Measurements from ENCODE around the gene IL1RAPL1.

IL1RAPL1 gene

GRCh38 chrX:29491659-29492058 lies 904.4 kb downstream of the IL1RAPL1 start:
- no peak for DNase-seq (ENCODE audit: low read depth in 2 of 2, low spot score in 1 of 2)

DNA sequence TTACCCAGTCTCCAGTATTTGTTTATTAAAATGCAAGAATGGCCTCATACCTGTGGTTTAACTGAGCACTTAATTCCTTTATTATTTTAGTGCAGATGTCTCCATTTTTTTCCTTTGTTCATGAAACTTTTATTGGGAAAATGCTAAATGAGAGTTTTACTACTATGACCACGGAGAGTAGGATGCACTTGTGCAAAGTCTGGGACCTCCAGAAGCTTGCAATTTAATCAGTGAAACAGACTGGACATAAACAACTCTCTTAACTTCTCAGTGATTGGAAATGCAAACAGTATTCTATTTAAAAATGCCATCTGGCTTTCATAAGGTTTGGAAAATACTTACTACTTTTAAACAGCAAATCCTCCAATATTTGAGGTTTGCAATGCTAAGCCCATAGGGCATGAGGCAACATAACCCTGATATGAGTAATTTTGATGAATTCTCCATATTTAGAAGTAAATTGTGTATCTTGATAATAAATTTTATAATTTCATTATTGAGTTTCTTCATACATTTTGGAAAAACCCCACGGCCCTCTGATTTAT lies 909.5 kb downstream of the IL1RAPL1 start:
- no peak for DNase-seq (ENCODE audit: low read depth in 2 of 2, low spot score in 1 of 2)

GRCh38 chrX:29506729-29507128 lies 919.5 kb downstream of the IL1RAPL1 start:
- DNase-seq (ENCODE audit: low read depth in 2 of 2, low spot score in 1 of 2), result no peak

DNA sequence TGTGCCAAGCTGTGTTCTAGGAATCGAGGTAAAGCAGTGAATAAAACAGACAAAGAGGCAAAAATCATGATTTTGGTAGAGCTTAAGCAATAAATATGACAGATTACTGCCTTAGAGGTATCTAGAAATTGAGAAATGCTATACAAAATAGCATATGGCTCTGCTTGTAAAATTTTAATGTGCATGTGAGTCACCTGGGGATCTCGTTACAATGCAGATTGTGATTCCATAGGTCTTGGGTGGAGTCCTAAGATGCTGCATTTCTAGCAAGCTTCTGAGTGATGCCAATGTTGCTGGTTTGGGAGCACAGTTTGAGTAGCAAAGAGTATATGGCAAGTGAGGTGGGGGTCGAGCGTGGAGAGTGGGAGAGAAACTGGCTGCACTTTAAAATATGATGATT lies 930.9 kb downstream of the IL1RAPL1 start:
- no peak for DNase-seq (ENCODE audit: low read depth in 2 of 2, low spot score in 1 of 2)

DNA sequence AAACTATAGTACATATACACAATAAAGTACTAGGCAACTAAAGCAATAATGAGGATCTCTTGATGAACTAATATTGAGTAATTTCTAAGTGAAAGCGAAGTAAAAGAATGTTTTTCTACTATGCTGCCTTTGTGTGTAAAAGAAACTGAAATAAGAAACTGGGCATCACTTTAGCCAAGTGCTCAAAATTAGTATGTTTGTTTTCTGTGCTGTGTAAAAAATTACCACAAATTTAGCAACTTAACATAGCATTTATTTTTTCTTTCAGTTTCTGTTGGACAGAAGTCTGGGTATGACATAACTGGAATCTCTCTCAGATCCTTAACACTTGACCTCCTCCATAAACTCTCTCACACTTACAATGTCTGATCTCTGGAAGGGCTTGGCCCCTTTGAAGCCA lies 941.0 kb downstream of the IL1RAPL1 start:
- DNase-seq (ENCODE audit: low read depth in 2 of 2, low spot score in 1 of 2), result no peak

DNA sequence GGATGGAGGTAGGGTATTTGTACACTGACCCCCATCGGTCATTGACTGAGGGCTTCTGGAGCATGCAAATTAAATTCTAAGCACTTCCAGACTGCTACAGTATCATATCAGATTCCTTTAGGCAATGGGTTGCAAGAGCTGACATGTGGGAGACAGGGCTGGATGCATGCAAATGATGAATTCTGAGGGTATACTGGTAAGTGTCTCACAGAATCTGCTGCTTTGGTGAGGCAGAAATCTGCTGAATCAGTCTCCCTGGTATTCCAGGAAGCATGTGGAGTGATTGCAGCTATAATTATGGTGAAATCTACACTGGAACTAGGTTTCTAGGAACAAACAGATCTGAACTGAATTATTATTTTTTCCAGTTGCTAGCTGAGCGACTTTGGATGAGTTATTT lies 943.3 kb downstream of the IL1RAPL1 start:
- DNase-seq (ENCODE audit: low read depth in 2 of 2, low spot score in 1 of 2), result no peak

- DNase-seq (ENCODE audit: low read depth in 2 of 2, low spot score in 1 of 2), result no peak
Observed at GRCh38 chrX:29531336-29531735, 944.1 kb downstream of the IL1RAPL1 start.

DNA sequence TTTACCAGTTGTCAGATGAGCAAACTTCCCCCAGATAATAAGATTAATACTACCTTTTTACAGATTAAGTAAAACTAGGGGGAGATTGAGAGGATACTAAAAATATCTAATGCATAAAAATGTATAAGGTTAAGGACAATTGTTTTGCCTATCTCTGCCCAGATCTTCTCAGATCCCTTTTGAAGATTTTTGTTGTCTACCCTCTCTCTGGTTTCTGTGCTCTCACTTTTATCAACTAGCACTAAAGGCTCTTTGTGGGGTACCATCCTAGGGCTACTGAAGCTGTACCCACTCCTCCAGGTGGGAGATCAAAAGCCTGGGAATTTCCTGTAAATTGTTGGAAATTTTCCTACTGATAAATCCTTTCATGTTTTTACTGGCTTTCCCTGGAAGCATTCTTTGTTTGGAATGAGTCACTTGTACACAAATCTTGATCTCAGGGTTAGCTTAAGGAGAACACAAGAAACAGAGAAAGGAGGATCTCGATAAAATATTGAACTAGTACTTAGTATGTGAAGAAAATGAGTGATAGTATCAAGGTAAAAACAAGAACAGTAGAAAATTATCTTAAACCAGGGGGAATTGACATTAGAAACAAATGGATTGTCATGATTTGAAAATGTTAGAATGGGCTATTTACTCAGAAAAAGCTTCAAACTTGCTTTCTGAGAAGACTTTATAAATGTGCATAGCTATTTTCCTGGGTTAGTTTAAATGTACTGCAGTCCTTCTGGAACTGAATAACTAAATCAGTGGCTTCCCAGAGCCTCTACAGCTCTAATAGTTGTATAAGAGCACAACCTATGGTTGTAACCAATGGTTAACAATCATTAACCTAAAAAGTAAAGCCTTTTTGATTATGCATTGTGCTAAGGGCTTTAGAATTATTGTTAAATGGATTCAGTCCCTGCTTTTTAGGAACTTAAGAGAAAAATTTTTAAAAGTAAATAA lies 948.2 kb downstream of the IL1RAPL1 start:
- DNase-seq (ENCODE audit: low read depth in 2 of 2, low spot score in 1 of 2), result no peak

GRCh38 chrX:29541038-29541437 lies 953.8 kb downstream of the IL1RAPL1 start:
- no peak for DNase-seq (ENCODE audit: low read depth in 2 of 2, low spot score in 1 of 2)

DNA sequence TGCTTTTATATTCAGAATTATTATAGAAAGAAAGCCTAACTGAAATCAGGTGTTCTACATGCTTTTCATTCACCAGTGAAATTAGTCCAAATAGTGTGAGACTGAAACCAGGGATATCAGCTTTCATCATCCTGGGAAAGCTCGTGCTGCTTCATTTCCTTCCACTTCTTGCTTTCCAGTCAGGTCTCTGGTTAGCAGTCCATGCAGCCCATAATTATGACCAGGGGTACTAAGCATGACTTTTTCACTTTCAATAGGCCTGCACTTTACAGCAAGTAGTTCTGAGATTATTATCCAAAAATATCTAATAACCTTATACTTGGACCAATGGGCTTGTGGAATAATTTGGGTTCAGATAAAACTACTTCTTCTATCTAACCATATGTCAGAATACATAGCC lies 954.9 kb downstream of the IL1RAPL1 start:
- no peak for DNase-seq (ENCODE audit: low read depth in 2 of 2, low spot score in 1 of 2)

- no peak for DNase-seq (ENCODE audit: low read depth in 2 of 2, low spot score in 1 of 2)
Observed at GRCh38 chrX:29545878-29546277, 958.6 kb downstream of the IL1RAPL1 start.

DNA sequence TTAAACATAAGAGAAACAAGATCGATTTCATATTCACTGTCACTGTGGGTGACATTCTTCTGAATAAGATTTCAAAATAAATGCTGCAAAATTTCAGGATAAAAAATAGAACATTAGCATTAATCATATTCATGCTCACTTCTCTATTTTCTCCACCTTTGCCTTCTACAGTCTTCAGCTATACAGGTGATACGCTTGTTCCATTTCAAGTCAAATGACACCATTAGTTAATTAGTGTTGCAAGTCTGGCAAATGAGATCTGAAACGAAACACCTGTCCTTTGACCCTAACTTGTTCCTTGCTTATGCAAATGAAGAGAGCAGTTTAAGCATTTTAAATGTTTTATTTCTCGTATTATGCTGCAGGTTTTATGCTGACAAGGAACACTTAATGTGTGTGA lies 960.6 kb downstream of the IL1RAPL1 start:
- DNase-seq (ENCODE audit: low read depth in 2 of 2, low spot score in 1 of 2), result no peak

DNA sequence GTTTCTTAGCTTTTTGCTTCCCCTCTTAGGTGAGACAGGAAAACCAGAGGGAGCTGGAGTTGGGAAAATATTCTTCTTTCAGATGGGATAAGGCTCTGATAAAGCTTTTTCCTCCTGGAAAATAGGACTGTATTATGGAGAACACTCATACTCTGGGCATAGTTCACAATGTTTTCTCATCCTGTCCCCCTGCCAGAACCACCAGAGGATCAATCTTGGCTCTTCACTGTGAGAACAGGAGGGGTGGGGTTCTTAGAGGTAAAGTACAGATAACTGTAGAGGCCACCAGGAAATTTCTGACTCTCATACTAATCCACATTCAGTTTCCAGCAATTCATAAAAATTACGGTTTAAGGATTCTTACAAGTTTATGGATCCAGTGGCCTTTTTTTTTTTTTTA lies 966.3 kb downstream of the IL1RAPL1 start:
- no peak for DNase-seq (ENCODE audit: low read depth in 2 of 2, low spot score in 1 of 2)

GRCh38 chrX:29555465-29556091 lies 968.3 kb downstream of the IL1RAPL1 start:
- no peak for DNase-seq (ENCODE audit: low read depth in 2 of 2, low spot score in 1 of 2)

DNA sequence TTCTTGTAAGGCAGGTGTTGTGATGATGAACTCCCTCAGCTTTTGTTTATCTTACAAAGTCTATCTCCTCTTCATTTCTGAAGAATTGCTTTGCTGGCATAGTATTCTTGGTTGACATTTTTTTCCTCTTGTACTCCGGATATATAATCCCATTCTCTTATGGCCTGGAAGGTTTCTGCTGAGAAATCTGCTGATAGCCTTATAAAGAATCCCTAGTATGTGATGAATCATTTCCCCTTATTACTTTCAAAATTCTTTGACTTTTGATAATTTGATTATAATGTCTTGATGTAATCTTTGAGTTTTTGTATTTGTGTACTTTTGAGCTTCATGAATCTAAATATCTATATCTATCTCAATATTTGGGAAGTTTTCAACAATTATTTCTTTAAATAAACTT lies 972.8 kb downstream of the IL1RAPL1 start:
- no peak for DNase-seq (ENCODE audit: low read depth in 2 of 2, low spot score in 1 of 2)

DNA sequence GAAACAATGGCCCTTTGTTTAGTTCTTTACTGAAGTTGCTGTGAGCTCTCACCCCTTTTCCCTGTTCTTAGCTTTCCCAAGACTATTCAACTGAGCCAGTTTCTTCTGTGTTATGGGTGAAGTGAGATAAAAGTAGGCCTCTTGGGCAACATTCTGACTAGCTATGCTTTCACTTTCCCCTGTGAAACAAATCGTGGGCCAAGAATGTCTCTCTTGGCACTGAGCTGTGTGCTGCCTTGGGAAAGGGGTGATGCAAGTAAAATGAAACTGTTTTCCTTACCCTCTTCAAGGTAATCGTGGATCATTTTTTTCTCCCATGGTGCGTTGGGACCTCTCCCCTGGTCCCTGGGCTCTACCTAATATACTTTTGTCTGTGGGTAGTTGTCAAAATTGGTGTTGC lies 974.2 kb downstream of the IL1RAPL1 start:
- no peak for DNase-seq (ENCODE audit: low read depth in 2 of 2, low spot score in 1 of 2)

DNA sequence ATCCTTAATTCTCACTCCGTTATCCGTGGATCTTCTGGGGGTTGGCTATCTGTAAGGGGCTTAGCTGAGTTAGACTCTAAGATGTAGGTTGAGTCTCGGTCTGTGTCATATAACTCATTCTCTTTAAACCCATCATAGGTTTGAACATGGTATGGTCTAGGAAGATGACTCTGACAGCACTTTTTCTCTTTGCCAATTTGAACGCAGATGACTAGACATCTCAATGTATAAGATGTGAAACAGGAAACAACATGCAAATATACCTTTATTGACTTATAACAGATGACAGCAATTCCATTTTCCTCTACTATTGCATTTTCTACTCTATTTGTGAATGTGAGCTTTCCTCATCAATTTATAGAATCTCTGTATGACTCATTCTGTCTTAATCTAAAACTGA lies 993.3 kb downstream of the IL1RAPL1 start:
- DNase-seq (ENCODE audit: low read depth in 2 of 2, low spot score in 1 of 2), result no peak

- DNase-seq (ENCODE audit: low read depth in 2 of 2, low spot score in 1 of 2), result no peak
Observed at GRCh38 chrX:29581223-29581622, 994.0 kb downstream of the IL1RAPL1 start.

GRCh38 chrX:29587107-29587506 lies 999.9 kb downstream of the IL1RAPL1 start:
- DNase-seq (ENCODE audit: low read depth in 2 of 2, low spot score in 1 of 2), result no peak

DNA sequence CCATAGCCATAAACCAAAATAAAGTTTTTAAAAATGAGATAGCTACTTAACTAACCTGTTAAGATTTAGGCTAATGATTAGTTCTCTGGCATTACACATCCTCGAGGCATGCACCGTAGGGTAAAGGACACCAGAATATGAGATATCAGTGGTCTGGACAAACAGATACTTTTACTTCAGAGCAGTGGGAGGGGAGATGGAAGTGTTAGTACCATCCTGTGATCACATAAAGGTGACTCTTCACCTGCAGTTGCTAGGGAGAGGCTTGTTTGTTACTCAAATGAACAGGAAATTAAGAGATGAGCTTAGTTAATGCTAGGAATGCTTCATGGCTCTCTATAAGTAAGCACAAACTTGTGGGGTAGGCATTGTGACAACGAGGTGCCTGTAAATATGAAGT lies 1003.7 kb downstream of the IL1RAPL1 start:
- DNase-seq (ENCODE audit: low read depth in 2 of 2, low spot score in 1 of 2), result no peak

GRCh38 chrX:29604381-29604780 lies 1017.1 kb downstream of the IL1RAPL1 start:
- DNase-seq (ENCODE audit: low read depth in 2 of 2, low spot score in 1 of 2), result no peak

GRCh38 chrX:29617276-29617675 lies 1030.0 kb downstream of the IL1RAPL1 start:
- no peak for DNase-seq (ENCODE audit: low read depth in 2 of 2, low spot score in 1 of 2)

All from stimulated activated CD8-positive, alpha-beta memory T cell treated with anti-CD3 and anti-CD28 coated beads, Interleukin-4, amount 100 ng/mL, for 4 hours (primary cell).